GM12872 (cell line): ENCODE data around the gene ARFGEF3.

ENCODE experiments used
- TF ChIP-seq, protein P1 (sequence below): IDR thresholded peaks from 3 replicates; pipeline ENCODE4 v1.5.1; 2011; ENCODE audit warnings: low read depth, mild to moderate bottlenecking, low read length, moderate library complexity; ENCODE audit not compliant: insufficient read depth

The ARFGEF3 gene

GRCh38 chr6:138293428-138294395 is 132.0 kb downstream of the ARFGEF3 start:
- TF ChIP-seq, protein P1, sequence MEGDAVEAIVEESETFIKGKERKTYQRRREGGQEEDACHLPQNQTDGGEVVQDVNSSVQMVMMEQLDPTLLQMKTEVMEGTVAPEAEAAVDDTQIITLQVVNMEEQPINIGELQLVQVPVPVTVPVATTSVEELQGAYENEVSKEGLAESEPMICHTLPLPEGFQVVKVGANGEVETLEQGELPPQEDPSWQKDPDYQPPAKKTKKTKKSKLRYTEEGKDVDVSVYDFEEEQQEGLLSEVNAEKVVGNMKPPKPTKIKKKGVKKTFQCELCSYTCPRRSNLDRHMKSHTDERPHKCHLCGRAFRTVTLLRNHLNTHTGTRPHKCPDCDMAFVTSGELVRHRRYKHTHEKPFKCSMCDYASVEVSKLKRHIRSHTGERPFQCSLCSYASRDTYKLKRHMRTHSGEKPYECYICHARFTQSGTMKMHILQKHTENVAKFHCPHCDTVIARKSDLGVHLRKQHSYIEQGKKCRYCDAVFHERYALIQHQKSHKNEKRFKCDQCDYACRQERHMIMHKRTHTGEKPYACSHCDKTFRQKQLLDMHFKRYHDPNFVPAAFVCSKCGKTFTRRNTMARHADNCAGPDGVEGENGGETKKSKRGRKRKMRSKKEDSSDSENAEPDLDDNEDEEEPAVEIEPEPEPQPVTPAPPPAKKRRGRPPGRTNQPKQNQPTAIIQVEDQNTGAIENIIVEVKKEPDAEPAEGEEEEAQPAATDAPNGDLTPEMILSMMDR = no peak

GRCh38 chr6:138296381-138296780 is 134.6 kb downstream of the ARFGEF3 start:
- TF ChIP-seq, protein P1 = no peak

GRCh38 chr6:138296786-138297185 is 135.0 kb downstream of the ARFGEF3 start:
- TF ChIP-seq, protein P1 = no peak

- TF ChIP-seq, protein P1 = no peak
These were observed 136.1 kb downstream of the ARFGEF3 start for GRCh38 chr6:138297761-138298298.

- TF ChIP-seq, protein P1 = no peak
These were observed 138.7 kb downstream of the ARFGEF3 start for GRCh38 chr6:138300469-138300868.

DNA sequence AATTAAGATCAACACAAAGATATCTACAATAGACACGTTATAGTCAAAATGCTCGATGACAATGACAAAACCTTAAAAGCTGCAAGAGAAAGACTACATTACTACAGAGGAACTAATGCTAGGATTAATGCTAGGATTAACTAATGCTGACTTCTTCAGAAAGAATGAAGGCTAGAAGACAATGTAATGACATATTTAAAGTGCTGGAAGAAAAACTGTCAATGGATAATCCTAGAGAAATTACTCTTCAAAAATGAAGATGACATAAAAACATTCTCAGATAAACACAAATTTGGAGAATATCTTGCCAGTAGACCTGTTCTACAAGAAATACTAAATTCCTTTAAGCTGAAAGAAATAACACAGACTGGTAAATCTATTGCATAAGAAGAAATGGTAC is 140.8 kb downstream of the ARFGEF3 start:
- TF ChIP-seq, protein P1 = no peak

- TF ChIP-seq, protein P1 = no peak
These were observed 145.6 kb downstream of the ARFGEF3 start for GRCh38 chr6:138307352-138307751.
